GM23338 (cell line): ENCODE measurements around the gene CENPL. TPM values are rescaled to one million over a fixed set of nuclear protein-coding genes. Genes with fewer than 3 reads are reported as not detected.

Source experiments
- ATAC-seq: fragments of 200-7000 bp; cut with Tn5 transposase; 3 replicates; pipeline ENCODE4 v1.9.1; 2020
- DNase-seq: peaks from one replicate; pipeline ENCODE4 v3.0.0-alpha.2; 2015; ENCODE audit warnings: low spot score
- H2AFZ ChIP-seq: fragments of 200-600 bp; sonication (generic); 2 replicates; pipeline ENCODE4 v1.8.0; 2016; ENCODE audit warnings: antibody characterized with exemption, mild to moderate bottlenecking, moderate library complexity
- H3F3A ChIP-seq: fragments of 200-600 bp; sonication (generic); replicated peaks from 2 replicates; pipeline ENCODE4 v1.8.0; 2017; ENCODE audit warnings: antibody characterized with exemption, mixed run types, low read depth
- H3K27ac ChIP-seq: fragments of 200-600 bp; sonication (generic); 2 replicates; pipeline ENCODE4 v1.6.1; 2016; ENCODE audit warnings: low read depth
- H3K27me3 ChIP-seq: fragments of 200-600 bp; sonication (generic); 2 replicates; pipeline ENCODE4 v1.8.0; 2016; ENCODE audit warnings: mild to moderate bottlenecking, mixed run types, moderate library complexity; ENCODE audit not compliant: insufficient read depth
- H3K36me3 ChIP-seq: fragments of 200-600 bp; sonication (generic); 2 replicates; pipeline ENCODE4 v1.8.0; 2016; ENCODE audit warnings: mild to moderate bottlenecking; ENCODE audit not compliant: insufficient read depth
- H3K4me1 ChIP-seq: fragments of 200-600 bp; sonication (generic); 2 replicates; pipeline ENCODE4 v1.8.0; 2016; ENCODE audit warnings: mild to moderate bottlenecking, moderate library complexity; ENCODE audit not compliant: insufficient read depth
- H3K4me2 ChIP-seq: fragments of 200-600 bp; sonication (generic); 2 replicates; pipeline ENCODE4 v1.7.1; 2017; ENCODE audit warnings: mixed run types
- H3K4me3 ChIP-seq: fragments of 200-600 bp; sonication (generic); 2 replicates; pipeline ENCODE4 v1.6.1; 2016; ENCODE audit warnings: mixed run types
- H3K79me2 ChIP-seq: fragments of 200-600 bp; sonication (generic); replicated peaks from 2 replicates; pipeline ENCODE4 v1.8.0; 2017; ENCODE audit warnings: mild to moderate bottlenecking; ENCODE audit not compliant: insufficient read depth
- H3K9me2 ChIP-seq: fragments of 200-600 bp; sonication (generic); 2 replicates; pipeline ENCODE4 v1.8.0; 2017; ENCODE audit not compliant: insufficient read depth
- H4K20me1 ChIP-seq: fragments of 200-600 bp; sonication (generic); replicated peaks from 2 replicates; pipeline ENCODE4 v1.8.0; 2017; ENCODE audit warnings: mild to moderate bottlenecking; ENCODE audit not compliant: insufficient read depth
- H3K27ac Mint-ChIP-seq: 2 replicates; pipeline ENCODE4 v1.8.0; 2020; ENCODE audit warnings: inconsistent platforms, mild to moderate bottlenecking, moderate library complexity, mixed read lengths
- H3K27me3 Mint-ChIP-seq: 3 replicates; pipeline ENCODE4 v1.8.0; 2022; ENCODE audit warnings: low read depth, mild to moderate bottlenecking, moderate library complexity, mixed read lengths, inconsistent platforms; ENCODE audit not compliant: insufficient read depth, poor library complexity
- H3K36me3 Mint-ChIP-seq: 3 replicates; pipeline ENCODE4 v1.8.0; 2021; ENCODE audit warnings: low read depth, mild to moderate bottlenecking, inconsistent platforms, moderate library complexity, mixed read lengths
- H3K4me1 Mint-ChIP-seq: 3 replicates; pipeline ENCODE4 v1.8.0; 2020; ENCODE audit warnings: mild to moderate bottlenecking, inconsistent platforms, mixed read lengths
- H3K4me3 Mint-ChIP-seq: 3 replicates; pipeline ENCODE4 v1.8.0; 2021; ENCODE audit warnings: moderate library complexity, mild to moderate bottlenecking, inconsistent platforms, mixed read lengths
- H3K9me3 Mint-ChIP-seq: 3 replicates; pipeline ENCODE4 v1.8.0; 2020; ENCODE audit warnings: moderate library complexity, mild to moderate bottlenecking, inconsistent platforms, mixed read lengths
- CREB1 ChIP-seq: fragments of 250-450 bp; sonication (Bioruptor Pico); IDR thresholded peaks from 2 replicates; pipeline ENCODE4 v1.5.0; 2020; ENCODE audit warnings: low read depth, mild to moderate bottlenecking, moderate library complexity
- ETS1 ChIP-seq: IDR thresholded peaks from 2 replicates; pipeline ENCODE4 v1.6.1; 2016; ENCODE audit warnings: antibody characterized with exemption
- EZH2 ChIP-seq: fragments of 200-600 bp; sonication (generic); IDR thresholded peaks from one replicate; pipeline ENCODE4 v1.8.0; 2017; ENCODE audit warnings: antibody characterized with exemption, mild to moderate bottlenecking, low read depth; ENCODE audit not compliant: unreplicated experiment
- EZH2phosphoT487 ChIP-seq: fragments of 200-600 bp; sonication (generic); IDR thresholded peaks from one replicate; pipeline ENCODE4 v1.8.1; 2018; ENCODE audit warnings: antibody characterized with exemption; ENCODE audit not compliant: unreplicated experiment
- JUNB ChIP-seq: IDR thresholded peaks from one replicate; pipeline ENCODE4 v1.6.1; 2016; ENCODE audit warnings: antibody characterized with exemption; ENCODE audit not compliant: unreplicated experiment
- NANOG ChIP-seq: IDR thresholded peaks from 2 replicates; pipeline ENCODE4 v1.6.1; 2016; ENCODE audit warnings: antibody characterized with exemption, borderline replicate concordance
- POLR2AphosphoS5 ChIP-seq: IDR thresholded peaks from 2 replicates; pipeline ENCODE4 v1.6.1; 2016; ENCODE audit warnings: antibody characterized with exemption, low read depth
- STAT1 ChIP-seq: IDR thresholded peaks from one replicate; pipeline ENCODE4 v1.6.1; 2016; ENCODE audit warnings: antibody characterized with exemption; ENCODE audit not compliant: unreplicated experiment
- ZNF114 ChIP-seq: fragments of 250-450 bp; sonication (Bioruptor Pico); IDR thresholded peaks from 2 replicates; pipeline ENCODE4 v1.5.0; 2020; ENCODE audit warnings: mild to moderate bottlenecking, moderate library complexity
- ZNF331 ChIP-seq: fragments of 250-450 bp; sonication (Bioruptor Pico); IDR thresholded peaks from 2 replicates; pipeline ENCODE4 v1.5.0; 2020; ENCODE audit warnings: low read depth, mild to moderate bottlenecking, moderate library complexity
- polyA plus RNA-seq: library from polyadenylated mRNA; unstranded; fragments of >200 nt; fragmentation: Nextera tagmentation; extraction: Ambion mirVana; gene quantifications from 2 replicates; pipeline ENCODE4 v1.2.1, GENCODE V29; 2016
- total RNA-seq: library from RNA; depleted of rRNA; stranded (reverse); fragments of >200 nt; shearing (Covaris generic); gene quantifications from 2 replicates; pipeline ENCODE4 v1.2.3, GENCODE V29; 2014
- TF ChIP-seq, protein P1 (sequence below), 2 experiments: fragments of 200-600 bp in 1 of 2; sonication (generic) in 1 of 2; conservative IDR thresholded peaks; 2 replicates each; pipeline versions ENCODE4 v1.5.1 to v1.6.1; 2016 to 2017; ENCODE audit warnings: antibody characterized with exemption in 2 of 2, low read depth in 2 of 2, mild to moderate bottlenecking in 2 of 2, moderate library complexity in 1 of 2
- TF ChIP-seq, protein P2 (sequence below): IDR thresholded peaks from one replicate; pipeline ENCODE4 v1.6.1; 2018; ENCODE audit warnings: antibody characterized with exemption; ENCODE audit not compliant: unreplicated experiment

CENPL gene
- total and polyA plus RNA-seq, 2 experiments from 2014 or later, result 13.6 to 23.5 TPM

GRCh38 chr1:173871091-173871490, 46.4 kb upstream of the CENPL start (continued):
- TF ChIP-seq, protein P1, sequence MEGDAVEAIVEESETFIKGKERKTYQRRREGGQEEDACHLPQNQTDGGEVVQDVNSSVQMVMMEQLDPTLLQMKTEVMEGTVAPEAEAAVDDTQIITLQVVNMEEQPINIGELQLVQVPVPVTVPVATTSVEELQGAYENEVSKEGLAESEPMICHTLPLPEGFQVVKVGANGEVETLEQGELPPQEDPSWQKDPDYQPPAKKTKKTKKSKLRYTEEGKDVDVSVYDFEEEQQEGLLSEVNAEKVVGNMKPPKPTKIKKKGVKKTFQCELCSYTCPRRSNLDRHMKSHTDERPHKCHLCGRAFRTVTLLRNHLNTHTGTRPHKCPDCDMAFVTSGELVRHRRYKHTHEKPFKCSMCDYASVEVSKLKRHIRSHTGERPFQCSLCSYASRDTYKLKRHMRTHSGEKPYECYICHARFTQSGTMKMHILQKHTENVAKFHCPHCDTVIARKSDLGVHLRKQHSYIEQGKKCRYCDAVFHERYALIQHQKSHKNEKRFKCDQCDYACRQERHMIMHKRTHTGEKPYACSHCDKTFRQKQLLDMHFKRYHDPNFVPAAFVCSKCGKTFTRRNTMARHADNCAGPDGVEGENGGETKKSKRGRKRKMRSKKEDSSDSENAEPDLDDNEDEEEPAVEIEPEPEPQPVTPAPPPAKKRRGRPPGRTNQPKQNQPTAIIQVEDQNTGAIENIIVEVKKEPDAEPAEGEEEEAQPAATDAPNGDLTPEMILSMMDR (conservative IDR thresholded peaks at IDR 0.05; ENCODE audit: low read depth in 2 of 2), result no peak
- no peak for TF ChIP-seq POLR2AphosphoS5
- no peak for TF ChIP-seq JUNB
- no peak for TF ChIP-seq ETS1

GRCh38 chr1:173870252-173871075, 45.8 kb upstream of the CENPL start:
- H3K27me3 Mint-ChIP-seq, result peaks cover 25% of the 10 kb centered on the region
- Histone ChIP-seq H3K4me2 (no peak overlapping the region), H4K20me1 (peaks cover 10% of the 10 kb centered on the region), H3K4me1 (peaks cover 20% of the 10 kb centered on the region), H3K36me3 (peaks cover 20% of the 10 kb centered on the region), H3K27ac (peak overlapping the region; percentile 21; the same call in 1 of the 2 replicates), H3F3A (peaks cover 29% of the 10 kb centered on the region), H3K27me3 (no peaks in the 10 kb centered on the region), H3K79me2 (peaks cover 68% of the 10 kb centered on the region), H3K4me3 (no peak overlapping the region), H2AFZ (no peak overlapping the region), H3K9me2 (no peaks in the 10 kb centered on the region)
- H3K4me3 Mint-ChIP-seq, result peak overlapping the region; percentile 16; the same call in 1 of the 3 replicates
- H3K4me1 Mint-ChIP-seq, result peaks cover 24% of the 10 kb centered on the region
- H3K9me3 Mint-ChIP-seq, result peaks cover 10% of the 10 kb centered on the region; the same call in 2 of the 3 replicates
- ATAC-seq (no peak), DNase-seq (no peak)
- peaks cover 55% of the 10 kb centered on the region for H3K36me3 Mint-ChIP-seq
- no peak overlapping the region for H3K27ac Mint-ChIP-seq
- TF ChIP-seq EZH2phosphoT487, result no peak
- no peak for TF ChIP-seq EZH2
- no peak for TF ChIP-seq CREB1 (CRISPR knock-in tag)
- TF ChIP-seq STAT1, result no peak
- TF ChIP-seq, protein P1 (conservative IDR thresholded peaks at IDR 0.05; ENCODE audit: low read depth in 2 of 2), result no peak
- no peak for TF ChIP-seq POLR2AphosphoS5
- TF ChIP-seq ZNF331, result no peak
- TF ChIP-seq NANOG, result no peak
- TF ChIP-seq, protein P2, sequence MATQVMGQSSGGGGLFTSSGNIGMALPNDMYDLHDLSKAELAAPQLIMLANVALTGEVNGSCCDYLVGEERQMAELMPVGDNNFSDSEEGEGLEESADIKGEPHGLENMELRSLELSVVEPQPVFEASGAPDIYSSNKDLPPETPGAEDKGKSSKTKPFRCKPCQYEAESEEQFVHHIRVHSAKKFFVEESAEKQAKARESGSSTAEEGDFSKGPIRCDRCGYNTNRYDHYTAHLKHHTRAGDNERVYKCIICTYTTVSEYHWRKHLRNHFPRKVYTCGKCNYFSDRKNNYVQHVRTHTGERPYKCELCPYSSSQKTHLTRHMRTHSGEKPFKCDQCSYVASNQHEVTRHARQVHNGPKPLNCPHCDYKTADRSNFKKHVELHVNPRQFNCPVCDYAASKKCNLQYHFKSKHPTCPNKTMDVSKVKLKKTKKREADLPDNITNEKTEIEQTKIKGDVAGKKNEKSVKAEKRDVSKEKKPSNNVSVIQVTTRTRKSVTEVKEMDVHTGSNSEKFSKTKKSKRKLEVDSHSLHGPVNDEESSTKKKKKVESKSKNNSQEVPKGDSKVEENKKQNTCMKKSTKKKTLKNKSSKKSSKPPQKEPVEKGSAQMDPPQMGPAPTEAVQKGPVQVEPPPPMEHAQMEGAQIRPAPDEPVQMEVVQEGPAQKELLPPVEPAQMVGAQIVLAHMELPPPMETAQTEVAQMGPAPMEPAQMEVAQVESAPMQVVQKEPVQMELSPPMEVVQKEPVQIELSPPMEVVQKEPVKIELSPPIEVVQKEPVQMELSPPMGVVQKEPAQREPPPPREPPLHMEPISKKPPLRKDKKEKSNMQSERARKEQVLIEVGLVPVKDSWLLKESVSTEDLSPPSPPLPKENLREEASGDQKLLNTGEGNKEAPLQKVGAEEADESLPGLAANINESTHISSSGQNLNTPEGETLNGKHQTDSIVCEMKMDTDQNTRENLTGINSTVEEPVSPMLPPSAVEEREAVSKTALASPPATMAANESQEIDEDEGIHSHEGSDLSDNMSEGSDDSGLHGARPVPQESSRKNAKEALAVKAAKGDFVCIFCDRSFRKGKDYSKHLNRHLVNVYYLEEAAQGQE, result no peak
- TF ChIP-seq JUNB, result no peak
- no peak for TF ChIP-seq ZNF114 (CRISPR knock-in tag)
